Right lobe of liver (tissue), 6 donors: Measurements from ENCODE around the gene DCAF17. TPM values are rescaled to one million over a fixed set of nuclear protein-coding genes. Genes with fewer than 3 reads are reported as not detected.

Experiments
- ATAC-seq, 4 donors: fragments of 200-7000 bp; cut with Tn5 transposase; one replicate each; pipeline ENCODE4 v1.9.1; 2020; ENCODE audit warnings: mild to moderate bottlenecking in 4 of 4, moderate library complexity in 4 of 4
- DNase-seq, 3 donors: peaks; one replicate each; pipeline ENCODE4 v3.0.0-alpha.2; 2020
- H3K27ac ChIP-seq, 3 donors: fragments of 200-600 bp; one replicate each; pipeline ENCODE4 v1.8.0; 2022
- H3K27me3 ChIP-seq, 2 donors: fragments of 200-600 bp; one replicate each; pipeline ENCODE4 v1.8.0; 2022
- H3K36me3 ChIP-seq, 4 donors: fragments of 200-600 bp; sonication (generic) in 1 of 4; one replicate each; pipeline versions ENCODE4 v1.5.1 to v1.8.0; 2017 to 2022; ENCODE audit warnings: control low read depth in 1 of 4
- H3K4me1 ChIP-seq, 4 donors: fragments of 200-600 bp; sonication (generic) in 1 of 4; one replicate each; pipeline versions ENCODE4 v1.5.1 to v1.8.0; 2017 to 2022; ENCODE audit warnings: control low read depth in 1 of 4
- H3K4me3 ChIP-seq, 3 donors: fragments of 200-600 bp; one replicate each; pipeline ENCODE4 v1.8.0; 2022
- H3K9me3 ChIP-seq, 4 donors: fragments of 200-600 bp; sonication (generic) in 1 of 4; one replicate each; pipeline versions ENCODE4 v1.5.1 to v1.8.0; 2017 to 2022; ENCODE audit warnings: control low read depth in 1 of 4
- POLR2A ChIP-seq: fragments of 450-650 bp; IDR thresholded peaks from one replicate; pipeline ENCODE4 v1.6.1; 2017; ENCODE audit warnings: antibody characterized with exemption, mild to moderate bottlenecking
- WGBS: methylation state at CpG from one replicate; pipeline ENCODE4 v1.1.6; 2018; ENCODE audit warnings: low coverage, low lambda C conversion rate; ENCODE audit not compliant: insufficient coverage; ENCODE audit errors: missing lambda C conversion rate; 5-methylcytosine and 5-hydroxymethylcytosine counted together
- intact Hi-C, 2 donors: fragments of 100-400 bp; cut with DNase I; formaldehyde crosslinking; loops; one replicate each; pipeline versions ENCODE4 v1.11.2 to v1.14.1; 2022
- total RNA-seq, 6 experiments: library from RNA; depleted of rRNA in 2 of 6; stranded (reverse); fragments of >200 nt in 2 of 6; fragmentation: NEBNext Ultra II Directional in 3 of 6; extraction: Animal tissue kit (Norgen Biotek cat#: 25700) in 3 of 6; gene quantifications; one replicate each; pipeline versions ENCODE4 v1.1.0 to v1.2.4, GENCODE V29; 2016 to 2023
- TF ChIP-seq, protein P1 (sequence below), 4 donors: fragments of 200-600 bp in 3 of 4; fragments of 450-650 bp in 1 of 4; IDR thresholded peaks; one replicate each; pipeline versions ENCODE4 v1.5.1 to v1.8.0; 2016 to 2022; ENCODE audit warnings: antibody characterized with exemption in 4 of 4, mild to moderate bottlenecking in 2 of 4
- donor health status: DM: no; HTN: yes; CAD: no.
- donor health status: DM: no; HTN: no; CAD: no.
- donor health status: DM: no; HTN: no; CAD: no.
- donor health status: DM: no; HTN: yes; CAD: no.
- donor health status: DM: no; HTN: yes; CAD: no.

The DCAF17 gene
- total RNA-seq, 6 experiments from 2014 or later = 5.5 to 8.1 (median 6.9) TPM

DNA sequence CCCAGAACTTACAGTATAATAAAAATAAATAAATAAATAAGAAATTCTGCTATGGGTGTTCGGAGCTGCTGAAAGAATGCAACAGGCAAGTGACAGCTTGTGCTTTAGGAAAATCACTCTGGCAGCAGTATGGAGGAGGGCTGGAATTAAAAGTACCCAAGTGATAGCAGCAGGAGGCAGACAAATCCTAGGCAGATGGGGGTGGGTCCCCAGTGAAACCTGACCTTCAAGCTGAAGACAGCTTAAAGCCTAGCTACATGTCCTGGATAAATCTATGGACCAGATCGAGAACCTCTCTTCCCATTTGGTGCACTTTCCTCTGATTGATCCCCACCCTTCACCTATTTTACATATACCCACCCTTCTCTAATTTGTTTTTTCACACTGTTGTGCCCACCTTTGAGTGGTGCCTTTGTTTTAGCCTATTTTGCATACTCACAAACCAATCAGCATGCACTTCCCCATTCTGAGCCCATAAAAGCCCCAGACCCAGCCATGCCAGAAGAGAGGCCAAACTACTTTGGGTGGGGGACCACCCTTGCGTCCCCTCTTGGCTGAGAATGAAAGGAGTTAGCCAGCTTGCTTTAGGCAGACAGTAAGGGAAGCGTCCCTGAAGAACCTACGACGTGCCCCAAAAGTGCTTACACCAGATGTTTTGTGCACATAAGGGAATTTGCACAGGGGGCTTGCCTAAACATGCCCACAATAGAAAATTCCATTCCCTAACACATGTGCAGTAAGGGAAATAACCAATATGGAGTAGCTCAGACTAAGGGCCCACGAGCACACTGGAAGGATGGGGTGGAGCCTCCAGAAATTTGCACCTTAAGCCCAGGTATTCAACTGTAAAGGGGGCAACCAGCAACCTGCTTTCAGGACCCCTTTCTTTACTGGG lies 3.3 kb upstream of the DCAF17 start:
- Histone ChIP-seq H3K36me3 (no peaks in the 10 kb centered on the region), H3K4me1 (peaks cover 0 to 12% (median 3%) of the 10 kb centered on the region in 4 donors), H3K9me3 (no peaks in the 10 kb centered on the region), H3K27ac (no peak overlapping the region), H3K27me3 (no peaks in the 10 kb centered on the region), H3K4me3 (no peak overlapping the region)
- no peak for DNase-seq
- TF ChIP-seq, protein P1, sequence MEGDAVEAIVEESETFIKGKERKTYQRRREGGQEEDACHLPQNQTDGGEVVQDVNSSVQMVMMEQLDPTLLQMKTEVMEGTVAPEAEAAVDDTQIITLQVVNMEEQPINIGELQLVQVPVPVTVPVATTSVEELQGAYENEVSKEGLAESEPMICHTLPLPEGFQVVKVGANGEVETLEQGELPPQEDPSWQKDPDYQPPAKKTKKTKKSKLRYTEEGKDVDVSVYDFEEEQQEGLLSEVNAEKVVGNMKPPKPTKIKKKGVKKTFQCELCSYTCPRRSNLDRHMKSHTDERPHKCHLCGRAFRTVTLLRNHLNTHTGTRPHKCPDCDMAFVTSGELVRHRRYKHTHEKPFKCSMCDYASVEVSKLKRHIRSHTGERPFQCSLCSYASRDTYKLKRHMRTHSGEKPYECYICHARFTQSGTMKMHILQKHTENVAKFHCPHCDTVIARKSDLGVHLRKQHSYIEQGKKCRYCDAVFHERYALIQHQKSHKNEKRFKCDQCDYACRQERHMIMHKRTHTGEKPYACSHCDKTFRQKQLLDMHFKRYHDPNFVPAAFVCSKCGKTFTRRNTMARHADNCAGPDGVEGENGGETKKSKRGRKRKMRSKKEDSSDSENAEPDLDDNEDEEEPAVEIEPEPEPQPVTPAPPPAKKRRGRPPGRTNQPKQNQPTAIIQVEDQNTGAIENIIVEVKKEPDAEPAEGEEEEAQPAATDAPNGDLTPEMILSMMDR (IDR thresholded peaks at IDR 0.05) = no peak
- no peak for TF ChIP-seq POLR2A
- WGBS = 96% methylated on average over 7 of the region's 7 CpGs
- ATAC-seq = no peak
- intact Hi-C loops = no loop called here

GRCh38 chr2:171431677-171432167 lies 2.3 kb upstream of the DCAF17 start:
- intact Hi-C loops = no loop called here
- Histone ChIP-seq H3K4me1 (peaks cover 0 to 12% (median 3%) of the 10 kb centered on the region in 4 donors), H3K9me3 (no peaks in the 10 kb centered on the region), H3K36me3 (no peaks in the 10 kb centered on the region), H3K4me3 (no peak overlapping the region), H3K27me3 (no peaks in the 10 kb centered on the region), H3K27ac (no peak overlapping the region)
- ATAC-seq (no peak), DNase-seq (no peak)
- 94% methylated on average over 4 of the region's 9 CpGs for WGBS
- no peak for TF ChIP-seq POLR2A
- TF ChIP-seq, protein P1 (IDR thresholded peaks at IDR 0.05) = no peak

DNA sequence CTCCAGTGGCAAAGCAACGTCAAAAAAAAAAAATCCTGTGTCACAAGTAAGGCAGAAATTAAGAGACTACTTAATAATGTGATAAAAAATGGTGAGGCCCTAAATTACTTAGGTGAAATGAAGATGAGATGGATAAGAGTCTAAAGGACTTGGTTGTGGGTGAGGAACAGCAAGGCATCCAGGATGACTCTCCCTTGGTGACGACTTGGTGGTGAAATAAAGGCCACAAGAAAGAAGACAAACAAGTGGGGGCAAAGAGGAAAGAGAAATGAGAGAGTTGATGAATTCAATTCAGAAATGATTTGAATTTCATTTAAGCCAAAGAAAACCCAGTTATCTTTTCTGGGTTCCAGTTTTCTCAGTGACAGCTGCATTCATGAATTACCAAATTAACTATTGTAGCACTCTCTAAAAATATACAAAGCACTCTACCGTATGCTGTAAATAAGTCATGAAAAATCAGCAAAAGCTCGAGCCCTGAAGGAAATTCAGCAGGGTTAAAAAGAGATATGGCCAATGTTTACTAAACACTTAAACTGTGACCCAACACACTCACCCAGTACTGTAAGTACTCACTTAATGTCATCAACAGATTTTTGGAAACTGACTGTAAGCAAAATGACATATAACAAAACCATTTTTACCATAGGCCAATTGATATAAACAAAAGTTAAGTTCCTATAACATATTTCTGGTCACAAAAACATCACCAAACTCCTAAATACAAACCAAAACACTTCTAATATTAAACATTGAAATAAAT lies 1.6 kb upstream of the DCAF17 start:
- DNase-seq (no peak), ATAC-seq (no peak)
- Histone ChIP-seq H3K9me3 (no peaks in the 10 kb centered on the region), H3K36me3 (no peaks in the 10 kb centered on the region), H3K27me3 (no peaks in the 10 kb centered on the region), H3K27ac (no peak overlapping the region), H3K4me1 (peaks cover 0 to 12% (median 3%) of the 10 kb centered on the region in 4 donors), H3K4me3 (no peak overlapping the region)
- WGBS = 57% methylated on average over 4 of the region's 4 CpGs
- intact Hi-C loops = no loop called here
- no peak for TF ChIP-seq POLR2A
- TF ChIP-seq, protein P1 (IDR thresholded peaks at IDR 0.05) = no peak

GRCh38 chr2:171432969-171433762 lies 860 bp upstream of the DCAF17 start:
- intact Hi-C loops = no loop called here
- H3K4me3 ChIP-seq = peak overlapping the region; percentile 93 to 97 (median 94)
- no peak for TF ChIP-seq POLR2A
- TF ChIP-seq, protein P1 (IDR thresholded peaks at IDR 0.05) = no peak
- ATAC-seq = no peak
- H3K9me3 ChIP-seq = no peaks in the 10 kb centered on the region
- H3K36me3 ChIP-seq = no peaks in the 10 kb centered on the region
- peak overlapping the region; percentile 11 to 95 (median 89) for H3K27ac ChIP-seq
- H3K27me3 ChIP-seq = no peaks in the 10 kb centered on the region
- peaks cover 0 to 12% (median 3%) of the 10 kb centered on the region in 4 donors for H3K4me1 ChIP-seq
- DNase-seq = peak in 1 of 3 donors; percentile 23
- WGBS = 21% methylated on average over 20 of the region's 20 CpGs
